H1 (cell line): ENCODE measurements around the gene SOHLH1. TPM values are rescaled to one million over a fixed set of nuclear protein-coding genes. Genes with fewer than 3 reads are reported as not detected.

Experiments used
- CTCF ChIA-PET: fragments of 300-600 bp; sonication (Branson Sonifier 250); formaldehyde crosslinking; loops from one replicate; lab custom pipeline; 2021; ENCODE audit not compliant: partially characterized antibody; lab: Charles Lee
- POLR2A ChIA-PET: fragments of 300-600 bp; sonication (Branson Sonifier 250); formaldehyde crosslinking; loops from one replicate; lab custom pipeline; 2021; ENCODE audit warnings: inconsistent platforms; ENCODE audit not compliant: partially characterized antibody; lab: Charles Lee
- DNase-seq, 2 experiments: peaks; one replicate each; pipeline versions ENCODE4 v3.0.0 to v3.0.0-alpha.2; 2010 to 2022; ENCODE audit warnings: low spot score in 2 of 2, low read depth in 1 of 2, mixed read lengths in 1 of 2
- FAIRE-seq: peaks from 2 replicates; lab custom pipeline; 2011; peaks lifted over from hg19 to GRCh38; lab: Jason Lieb, UNC
- H2AFZ ChIP-seq: 2 replicates; pipeline ENCODE4 v1.8.1; 2012; ENCODE audit warnings: low read length, inconsistent platforms
- H2AK5ac ChIP-seq: 2 replicates; pipeline ENCODE4 v1.6.1; 2013; ENCODE audit warnings: low read depth, low read length
- H2BK120ac ChIP-seq: replicated peaks from 2 replicates; pipeline ENCODE3; 2013; ENCODE audit warnings: low read depth, low read length, inconsistent platforms
- H2BK12ac ChIP-seq: 2 replicates; pipeline ENCODE4 v1.6.1; 2013; ENCODE audit warnings: low read depth, low read length
- H2BK15ac ChIP-seq: 2 replicates; pipeline ENCODE4 v1.6.1; 2013; ENCODE audit warnings: low read length
- H2BK20ac ChIP-seq: 2 replicates; pipeline ENCODE4 v1.6.1; 2013; ENCODE audit warnings: low read length
- H2BK5ac ChIP-seq: 2 replicates; pipeline ENCODE4 v1.6.1; 2013; ENCODE audit warnings: low read depth, low read length
- H3K14ac ChIP-seq: 2 replicates; pipeline ENCODE4 v1.6.1; 2013; ENCODE audit warnings: inconsistent platforms; ENCODE audit not compliant: insufficient read length
- H3K18ac ChIP-seq: 2 replicates; pipeline ENCODE4 v1.6.1; 2013; ENCODE audit warnings: low read length; ENCODE audit errors: extremely low read depth
- H3K23ac ChIP-seq: 2 replicates; pipeline ENCODE4 v1.6.1; 2013; ENCODE audit warnings: inconsistent platforms; ENCODE audit not compliant: insufficient read length
- H3K23me2 ChIP-seq: 2 replicates; pipeline ENCODE4 v1.6.1; 2013; ENCODE audit warnings: low read depth, low read length
- H3K27ac ChIP-seq: 2 replicates; pipeline ENCODE4 v1.6.1; 2011; ENCODE audit warnings: low read depth, low read length, inconsistent platforms
- H3K27me3 ChIP-seq, 4 experiments: replicated peaks in 1 of 4; 1 replicate in 1 of 4; 2 replicates in 3 of 4; pipeline versions ENCODE4 v1.6.1 to v1.8.1; 2011 to 2013; ENCODE audit warnings: low read length in 3 of 4, mild to moderate bottlenecking in 3 of 4, inconsistent platforms in 2 of 4, mixed read lengths in 2 of 4, moderate library complexity in 1 of 4; ENCODE audit not compliant: control insufficient read depth in 3 of 4, insufficient read depth in 3 of 4; ENCODE audit errors: extremely low read depth in 1 of 4
- H3K36me3 ChIP-seq, 4 experiments: 2 replicates each; pipeline versions ENCODE4 v1.6.1 to v1.8.1; 2011 to 2013; ENCODE audit warnings: mild to moderate bottlenecking in 4 of 4, low read length in 3 of 4, moderate library complexity in 2 of 4, control low read depth in 1 of 4, inconsistent platforms in 1 of 4; ENCODE audit not compliant: insufficient read depth in 4 of 4, control insufficient read depth in 2 of 4
- H3K4ac ChIP-seq: replicated peaks from 2 replicates; pipeline ENCODE3; 2013; ENCODE audit warnings: low read length, low read depth, mixed read lengths, inconsistent platforms; ENCODE audit not compliant: insufficient read length
- H3K4me1 ChIP-seq, 4 experiments: replicated peaks in 1 of 4; 1 replicate in 1 of 4; 2 replicates in 3 of 4; pipeline versions ENCODE4 v1.6.1 to v1.8.1; 2011 to 2013; ENCODE audit warnings: low read length in 3 of 4, inconsistent platforms in 2 of 4, mixed read lengths in 1 of 4; ENCODE audit not compliant: insufficient read depth in 4 of 4, control insufficient read depth in 3 of 4
- H3K4me2 ChIP-seq, 2 experiments: 2 replicates each; pipeline versions ENCODE4 v1.6.1 to v1.8.1; 2011 to 2013; ENCODE audit warnings: low read depth in 2 of 2, low read length in 2 of 2, control low read depth in 1 of 2, inconsistent platforms in 1 of 2, mild to moderate bottlenecking in 1 of 2; ENCODE audit not compliant: insufficient read depth in 1 of 2
- H3K4me3 ChIP-seq, 4 experiments: fragments of 200-600, 300-600 bp in 1 of 4; sonication (generic), shearing (Covaris generic), sonication (Bioruptor Twin) in 1 of 4; 2 replicates each; pipeline versions ENCODE4 v1.5.1 to v1.8.1; 2011 to 2016; ENCODE audit warnings: low read length in 4 of 4, low read depth in 3 of 4, control low read depth in 2 of 4, inconsistent platforms in 2 of 4, mild to moderate bottlenecking in 2 of 4, mixed read lengths in 1 of 4, moderate library complexity in 1 of 4; ENCODE audit not compliant: insufficient read depth in 2 of 4; ENCODE audit errors: extremely low read depth in 1 of 4
- H3K56ac ChIP-seq: replicated peaks from 2 replicates; pipeline ENCODE3; 2013; ENCODE audit warnings: low read depth, mild to moderate bottlenecking, mixed read lengths, low read length, inconsistent platforms; ENCODE audit not compliant: insufficient read length
- H3K79me1 ChIP-seq: 2 replicates; pipeline ENCODE4 v1.6.1; 2013; ENCODE audit warnings: low read depth, low read length, control low read depth
- H3K79me2 ChIP-seq, 2 experiments: 2 replicates each; pipeline versions ENCODE4 v1.6.1 to v1.8.1; 2012 to 2013; ENCODE audit warnings: low read length in 2 of 2, mild to moderate bottlenecking in 2 of 2, inconsistent platforms in 1 of 2; ENCODE audit not compliant: insufficient read depth in 2 of 2, control insufficient read depth in 1 of 2
- H3K9ac ChIP-seq, 4 experiments: replicated peaks in 1 of 4; 1 replicate in 1 of 4; 2 replicates in 3 of 4; pipeline versions ENCODE4 v1.6.1 to v1.8.1; 2011 to 2013; ENCODE audit warnings: low read depth in 3 of 4, low read length in 3 of 4, control low read depth in 2 of 4, mild to moderate bottlenecking in 2 of 4, moderate library complexity in 2 of 4, inconsistent platforms in 1 of 4; ENCODE audit errors: extremely low read depth in 1 of 4
- H3K9me3 ChIP-seq, 2 experiments: 2 replicates each; pipeline versions ENCODE4 v1.6.1 to v1.8.1; 2012 to 2013; ENCODE audit warnings: mild to moderate bottlenecking in 2 of 2, moderate library complexity in 2 of 2, control low read depth in 1 of 2, inconsistent platforms in 1 of 2, low read depth in 1 of 2, low read length in 1 of 2, mixed read lengths in 1 of 2; ENCODE audit not compliant: insufficient read depth in 2 of 2
- H4K20me1 ChIP-seq, 2 experiments: replicated peaks in 1 of 2; 2 replicates each; pipeline versions ENCODE3 to v1.8.1; 2011 to 2013; ENCODE audit warnings: inconsistent platforms in 2 of 2, low read length in 2 of 2, mild to moderate bottlenecking in 1 of 2; ENCODE audit not compliant: insufficient read depth in 2 of 2, control insufficient read depth in 1 of 2
- H4K5ac ChIP-seq: 2 replicates; pipeline ENCODE4 v1.6.1; 2013; ENCODE audit warnings: low read length, low read depth, mixed read lengths, inconsistent platforms; ENCODE audit not compliant: insufficient read length
- H4K8ac ChIP-seq: 2 replicates; pipeline ENCODE4 v1.8.0; 2013; ENCODE audit warnings: mild to moderate bottlenecking, moderate library complexity, low read length, inconsistent platforms; ENCODE audit not compliant: insufficient read depth; ENCODE audit errors: extremely low read depth
- H4K91ac ChIP-seq: replicated peaks from 2 replicates; pipeline ENCODE3; 2013; ENCODE audit warnings: low read length, mixed read lengths, inconsistent platforms; ENCODE audit not compliant: insufficient read length
- POLR2AphosphoS5 ChIP-seq: IDR thresholded peaks from 2 replicates; pipeline ENCODE4 v1.6.1; 2011; ENCODE audit warnings: low read depth, low read length
- SP1 ChIP-seq: IDR thresholded peaks from 2 replicates; pipeline ENCODE4 v1.6.1; 2011; ENCODE audit warnings: low read depth, low read length
- ZNF274 ChIP-seq: IDR thresholded peaks from 2 replicates; pipeline ENCODE4 v1.7.0; 2012; ENCODE audit warnings: low read length, borderline replicate concordance; ENCODE audit errors: extremely low read depth
- WGBS, 2 experiments: shearing (Covaris generic) in 1 of 2; methylation state at CpG; one replicate each; pipeline versions ENCODE4 v1.1.6 to v1.1.7; 2013 to 2015; ENCODE audit warnings: low lambda C conversion rate in 2 of 2, mixed read lengths in 2 of 2, inconsistent platforms in 1 of 2, low coverage in 1 of 2, missing lambda C conversion rate in 1 of 2; ENCODE audit not compliant: insufficient replicate concordance in 2 of 2, insufficient coverage in 1 of 2, insufficient read length in 1 of 2; ENCODE audit errors: extremely low coverage in 1 of 2, missing lambda C conversion rate in 1 of 2; 5-methylcytosine and 5-hydroxymethylcytosine counted together
- polyA plus RNA-seq, 7 experiments: library from polyadenylated mRNA; depleted of rRNA in 3 of 7; stranded (reverse) in 5 of 7; unstranded in 2 of 7; fragments of >200 nt in 5 of 7; fragments of 200-250 nt in 2 of 7; gene quantifications; 1 replicate in 5 of 7; 2 replicates in 1 of 7; 4 replicates in 1 of 7; pipeline versions ENCODE4 v1.2.1 to v1.2.3, GENCODE V29; 2011 to 2013; ENCODE audit warnings: missing spikeins in 2 of 7, mixed read lengths in 2 of 7
- total RNA-seq: library from RNA; stranded (reverse); fragmentation: NEBNext Ultra II Directional; extraction: Animal tissue kit (Norgen Biotek cat#: 25700); gene quantifications from 2 replicates; pipeline ENCODE4 v1.2.1, GENCODE V29; 2021

The SOHLH1 gene
- total and polyA plus RNA-seq, 2 of the 8 experiments (the other 6 are each of a cell fraction or from before 2014, with no cell fraction given) = 0.11 TPM; not detected in 1

- H4K8ac ChIP-seq = no peak overlapping the region
- H4K91ac ChIP-seq = no peak overlapping the region
- no peak overlapping the region for H3K56ac ChIP-seq
- H3K27me3 ChIP-seq = no peaks in the 10 kb centered on the region
- H3K27ac ChIP-seq = peak overlapping the region; percentile 59; the same call in 1 of the 2 replicates
- CTCF ChIA-PET = interaction anchor here (1.3 to 2.2 kb wide), 3 partner anchors 41 to 45 kb away, joined by 3 to 9 read pairs (median 4); no protein-coding TSS in a partner anchor
- TF ChIP-seq ZNF274 (no peak), POLR2AphosphoS5 (peak; percentile 65; the same call in 1 of the 2 replicates), SP1 (peak; percentile 44; the same call in 1 of the 2 replicates)
- TF ChIP-seq, all 59 proteins: peak for 2
- Histone ChIP-seq H3K4ac (no peak overlapping the region), H3K79me1 (no peaks in the 10 kb centered on the region), H3K4me1 (peaks cover 4 to 20% (median 7%) of the 10 kb centered on the region in 4 experiments; a peak in 6 of 7 replicates), H2BK5ac (peak overlapping the region; percentile 46; the same call in 1 of the 2 replicates), H4K20me1 (peaks cover 0 to 4% of the 10 kb centered on the region in 2 experiments), H2BK120ac (no peak overlapping the region), H2AK5ac (no peak overlapping the region), H3K9ac (no peak overlapping the region; a peak in 3 of 7 replicates), H2BK15ac (no peak overlapping the region), H3K9me3 (peaks cover 16 to 20% of the 10 kb centered on the region in 2 experiments), H3K18ac (0 out of 2 replicates have a peak overlapping the region, but pooled peaks have one; percentile 13), H2BK20ac (0 out of 2 replicates have a peak overlapping the region, but pooled peaks have one; percentile 53), H3K36me3 (peaks cover 0 to 19% (median 3%) of the 10 kb centered on the region in 4 experiments; a peak in 5 of 8 replicates), H3K23me2 (peaks cover 4% of the 10 kb centered on the region), H3K79me2 (no peaks in the 10 kb centered on the region), H2AFZ (no peak overlapping the region), H2BK12ac (peak overlapping the region; percentile 84), H4K5ac (no peak overlapping the region), H3K23ac (no peak overlapping the region), H3K14ac (no peak overlapping the region), H3K4me2 (peak overlapping the region; percentile 63 to 73; a peak in 2 of 4 replicates), H3K4me3 (peak overlapping the region in 2 of 4 experiments; percentile 36 to 58; a peak in 4 of 8 replicates)
- POLR2A ChIA-PET = interaction anchor here (0.5 to 3.0 kb wide), 13 partner anchors 8 to 35 kb away, joined by 3 to 19 read pairs (median 4); partner anchors contain the start of genes GLT6D1 and LCN9
- WGBS, 2 experiments = 49% methylated on average over 4 of the region's 4 CpGs; no CpG with 5 or more reads in 1 of the 2 experiments
- no peak for FAIRE-seq
- DNase-seq = no peak
These were observed 51.4 kb downstream of the SOHLH1 start for GRCh38 chr9:135647884-135648283.
